HL-60 (cell line): ENCODE measurements around the gene BRINP3.

ENCODE experiments used
- CTCF ChIP-seq: IDR thresholded peaks from one replicate; pipeline ENCODE4 v1.5.1; 2011; ENCODE audit warnings: low read length, control low read depth, inconsistent platforms; ENCODE audit not compliant: insufficient read depth
- TF ChIP-seq, protein P1 (sequence below): IDR thresholded peaks from 2 replicates; pipeline ENCODE4 v1.6.1; 2012; ENCODE audit warnings: low read depth; ENCODE audit not compliant: insufficient replicate concordance

DNA sequence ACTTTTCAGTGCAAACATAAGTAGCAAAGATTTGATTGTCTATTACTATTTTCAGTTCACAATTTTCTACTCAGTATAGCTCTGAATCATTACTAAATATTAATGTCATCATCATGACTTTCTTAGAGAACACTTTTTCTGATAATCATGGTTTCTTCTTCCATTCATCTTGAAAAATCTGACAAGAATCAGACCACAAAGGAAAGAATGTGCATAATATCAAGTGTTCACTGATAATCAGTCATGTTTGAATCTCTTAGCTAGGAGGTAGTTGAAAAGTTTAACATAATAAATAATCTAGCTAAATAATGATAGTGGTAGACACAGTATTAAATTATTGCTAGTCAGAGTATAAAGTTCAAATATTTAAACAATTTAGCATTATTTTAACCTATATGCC lies 133.2 kb downstream of the BRINP3 start:
- TF ChIP-seq, protein P1, sequence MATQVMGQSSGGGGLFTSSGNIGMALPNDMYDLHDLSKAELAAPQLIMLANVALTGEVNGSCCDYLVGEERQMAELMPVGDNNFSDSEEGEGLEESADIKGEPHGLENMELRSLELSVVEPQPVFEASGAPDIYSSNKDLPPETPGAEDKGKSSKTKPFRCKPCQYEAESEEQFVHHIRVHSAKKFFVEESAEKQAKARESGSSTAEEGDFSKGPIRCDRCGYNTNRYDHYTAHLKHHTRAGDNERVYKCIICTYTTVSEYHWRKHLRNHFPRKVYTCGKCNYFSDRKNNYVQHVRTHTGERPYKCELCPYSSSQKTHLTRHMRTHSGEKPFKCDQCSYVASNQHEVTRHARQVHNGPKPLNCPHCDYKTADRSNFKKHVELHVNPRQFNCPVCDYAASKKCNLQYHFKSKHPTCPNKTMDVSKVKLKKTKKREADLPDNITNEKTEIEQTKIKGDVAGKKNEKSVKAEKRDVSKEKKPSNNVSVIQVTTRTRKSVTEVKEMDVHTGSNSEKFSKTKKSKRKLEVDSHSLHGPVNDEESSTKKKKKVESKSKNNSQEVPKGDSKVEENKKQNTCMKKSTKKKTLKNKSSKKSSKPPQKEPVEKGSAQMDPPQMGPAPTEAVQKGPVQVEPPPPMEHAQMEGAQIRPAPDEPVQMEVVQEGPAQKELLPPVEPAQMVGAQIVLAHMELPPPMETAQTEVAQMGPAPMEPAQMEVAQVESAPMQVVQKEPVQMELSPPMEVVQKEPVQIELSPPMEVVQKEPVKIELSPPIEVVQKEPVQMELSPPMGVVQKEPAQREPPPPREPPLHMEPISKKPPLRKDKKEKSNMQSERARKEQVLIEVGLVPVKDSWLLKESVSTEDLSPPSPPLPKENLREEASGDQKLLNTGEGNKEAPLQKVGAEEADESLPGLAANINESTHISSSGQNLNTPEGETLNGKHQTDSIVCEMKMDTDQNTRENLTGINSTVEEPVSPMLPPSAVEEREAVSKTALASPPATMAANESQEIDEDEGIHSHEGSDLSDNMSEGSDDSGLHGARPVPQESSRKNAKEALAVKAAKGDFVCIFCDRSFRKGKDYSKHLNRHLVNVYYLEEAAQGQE, result no peak
- no peak for TF ChIP-seq CTCF
